ENCODE measurements around the gene KPNB1.

Gene KPNB1

DNA sequence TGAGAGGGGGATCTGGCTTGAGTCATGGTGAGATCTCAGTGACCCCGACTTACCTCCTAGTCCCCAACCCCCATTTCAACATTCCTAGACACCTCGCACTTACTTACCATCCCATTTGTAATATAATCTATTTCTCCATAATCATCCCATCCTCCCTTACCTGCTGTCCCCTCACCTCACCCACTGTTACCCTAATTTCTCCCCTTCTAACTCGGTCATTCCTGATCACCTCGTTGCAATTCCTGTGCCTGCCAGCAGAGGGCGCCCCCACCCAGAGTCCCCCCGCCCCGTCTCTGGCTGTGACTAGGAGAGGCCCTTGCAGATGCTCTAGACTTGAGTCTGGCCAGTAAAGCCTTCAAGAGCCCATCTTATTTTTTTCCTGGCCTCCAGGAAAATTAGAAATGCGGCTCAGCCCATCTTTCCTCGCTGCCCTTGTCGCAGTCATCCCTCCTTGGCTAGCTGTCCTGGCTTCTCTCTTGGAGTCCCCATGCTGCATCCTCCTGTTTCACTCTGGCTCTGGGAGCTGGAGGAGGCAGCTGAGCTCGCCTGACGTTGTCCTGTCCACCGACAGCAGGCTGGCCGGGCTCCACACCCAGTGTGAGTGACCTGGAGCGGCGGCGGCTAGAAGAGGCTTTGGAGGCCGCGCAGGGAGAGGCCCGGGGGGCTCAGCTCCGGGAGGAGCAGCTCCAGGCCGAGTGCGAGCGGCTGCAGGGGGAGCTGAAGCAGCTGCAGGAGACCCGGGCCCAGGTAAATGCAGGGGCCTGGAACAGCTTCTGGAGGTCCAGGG is 49.2 kb downstream of the KPNB1 start:
- peak; percentile 75 to 87 for DNase-seq

DNA sequence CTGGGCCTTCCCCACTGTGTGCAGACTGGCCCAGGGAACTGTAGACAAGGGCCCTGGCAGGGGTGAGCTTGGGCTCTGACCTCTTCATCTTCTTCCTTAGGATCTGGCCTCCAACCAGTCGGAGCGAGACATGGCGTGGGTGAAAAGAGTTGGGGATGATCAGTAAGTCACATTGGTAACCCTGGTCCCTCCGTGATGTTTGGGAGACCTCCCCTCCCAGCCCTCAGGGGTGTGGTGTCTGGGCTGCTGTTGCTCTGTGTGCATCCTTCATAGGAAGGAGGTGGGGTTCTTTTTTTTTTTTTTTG is 49.8 kb downstream of the KPNB1 start:
- no peak for DNase-seq

DNA sequence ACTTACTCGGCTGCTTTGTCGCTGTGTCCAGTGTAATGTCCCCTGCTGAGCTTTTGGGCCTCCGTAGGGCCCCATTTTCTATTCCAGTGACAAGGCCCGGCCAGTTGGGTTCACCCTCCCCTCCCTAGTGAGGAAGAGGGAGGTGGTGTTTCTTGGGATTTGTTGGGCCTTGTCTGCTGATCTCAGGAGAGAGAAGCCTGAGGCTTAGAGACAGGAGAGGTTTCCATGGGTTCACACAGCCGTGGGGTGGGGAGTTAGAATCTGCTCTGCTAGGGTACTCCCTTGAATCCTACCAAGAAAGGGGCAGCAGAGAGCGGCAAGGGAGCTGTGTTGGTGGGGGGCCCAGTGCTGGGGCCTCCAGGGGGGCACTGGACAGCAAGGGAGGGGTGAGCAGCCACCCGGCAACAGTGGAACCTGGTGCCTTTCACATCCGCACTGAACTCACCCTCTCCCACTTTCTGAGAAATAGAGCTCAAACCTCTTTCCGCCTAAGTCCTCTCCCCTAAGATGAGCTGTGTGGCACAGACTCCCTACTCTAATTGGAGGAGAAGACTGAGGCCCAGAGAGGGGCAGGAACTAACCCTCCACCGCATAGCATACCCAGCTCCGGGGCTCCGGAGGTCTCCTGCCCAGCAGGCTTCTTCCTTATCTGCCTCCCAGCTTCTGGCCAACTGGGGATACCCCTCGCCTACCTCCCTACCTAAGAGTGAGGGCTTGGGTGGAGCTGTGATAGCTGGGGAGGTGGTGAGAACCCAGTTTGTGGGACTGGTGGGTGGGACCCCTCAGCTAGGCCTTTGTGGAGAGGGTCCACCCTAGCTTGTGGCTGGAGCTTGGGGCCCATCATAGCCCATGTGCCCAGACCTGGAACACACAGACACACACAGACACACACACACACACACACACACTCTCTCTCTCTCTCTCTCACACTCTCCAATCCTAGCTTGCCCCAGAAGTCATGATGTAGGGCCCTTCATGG is 51.0 kb downstream of the KPNB1 start:
- no peak for DNase-seq

DNA sequence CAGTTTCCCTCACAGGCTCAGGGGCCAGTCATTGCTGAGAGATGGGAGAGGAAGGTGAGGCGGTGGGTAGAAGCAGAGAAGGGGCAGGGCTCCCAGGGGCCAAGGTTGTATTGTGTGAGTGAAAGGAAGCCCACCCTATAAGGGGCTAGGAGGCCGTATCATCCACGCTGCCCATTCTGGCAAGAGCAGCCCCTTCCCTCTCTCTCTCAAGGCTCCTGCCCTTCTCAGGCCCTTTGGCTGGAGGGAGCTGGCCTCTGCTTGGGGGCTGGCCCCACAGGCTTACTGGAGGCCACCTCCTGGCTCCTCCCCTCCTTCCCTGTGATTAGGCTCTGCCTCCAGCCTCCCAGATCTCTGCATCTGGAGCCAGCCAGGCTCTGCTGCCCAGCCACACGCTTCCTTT is 51.9 kb downstream of the KPNB1 start:
- DNase-seq = no peak

DNA sequence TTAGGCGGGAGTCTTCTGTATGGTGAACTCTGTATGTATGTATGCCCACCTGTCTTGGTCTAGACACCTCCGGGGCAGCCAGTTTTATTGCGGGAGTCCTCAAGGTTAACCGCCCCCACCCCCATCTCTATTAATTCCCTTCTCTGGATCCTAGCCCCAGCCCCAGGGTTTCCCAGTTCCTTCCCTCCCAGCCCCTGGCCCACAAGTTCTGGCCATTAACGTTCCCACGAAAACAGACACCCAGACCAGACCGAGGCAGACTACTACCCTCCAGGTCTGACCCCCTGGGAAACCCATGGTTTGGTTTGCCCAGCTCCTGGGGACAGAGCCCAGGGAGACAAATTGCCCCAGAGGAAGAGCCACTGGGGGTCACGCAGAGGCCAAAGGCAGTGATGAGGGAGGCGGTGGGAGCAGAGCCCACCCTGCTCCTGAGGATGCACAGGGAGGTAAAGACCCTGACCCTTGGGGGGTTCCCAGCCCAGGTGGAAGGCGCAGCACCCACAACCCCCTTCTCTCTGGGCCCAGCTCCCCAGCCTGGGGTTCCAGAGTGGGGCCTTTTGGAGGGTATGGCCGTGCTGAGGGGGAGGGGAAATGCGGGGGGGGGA is 52.8 kb downstream of the KPNB1 start:
- no peak for DNase-seq

DNA sequence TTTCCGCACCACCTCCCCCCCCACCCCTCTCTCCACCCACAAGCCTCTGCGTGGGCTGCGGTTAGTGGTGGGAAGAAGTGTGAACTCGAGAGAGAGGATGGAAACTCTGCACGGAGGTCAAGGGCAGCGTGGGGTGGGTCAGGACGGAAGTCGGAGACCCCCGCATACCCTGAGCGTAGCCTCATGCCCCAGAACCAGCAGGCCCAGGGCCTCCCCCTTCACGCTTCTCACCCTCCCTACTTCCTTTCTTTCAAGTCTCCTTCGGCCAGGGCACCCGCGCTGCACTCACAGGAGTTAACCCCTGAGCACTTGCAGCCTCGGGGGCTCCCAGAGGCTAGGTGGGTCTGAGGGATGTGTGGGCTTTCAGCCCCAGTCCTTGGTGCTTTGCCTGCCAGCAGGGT is 53.5 kb downstream of the KPNB1 start:
- DNase-seq = peak; percentile 33 to 41

DNA sequence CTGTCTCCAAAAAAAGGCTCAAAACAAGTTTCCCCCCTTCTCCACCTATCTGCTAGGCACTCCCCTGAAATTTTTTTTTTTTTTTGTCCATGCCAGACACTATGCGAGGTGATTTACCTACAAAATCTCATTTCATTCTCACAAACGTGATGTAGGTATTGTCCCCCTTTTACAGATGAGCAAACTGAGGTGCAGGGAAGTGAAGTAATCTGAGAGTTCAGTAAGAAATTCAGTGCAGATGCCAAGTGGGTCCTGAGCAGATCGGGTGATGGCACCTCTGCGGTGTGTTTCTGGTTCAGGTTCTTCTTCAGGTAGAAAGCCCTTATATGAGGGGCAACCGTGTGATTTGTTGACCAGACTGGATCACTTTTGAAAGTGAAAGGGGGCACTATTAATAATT is 54.0 kb downstream of the KPNB1 start:
- DNase-seq = no peak

DNA sequence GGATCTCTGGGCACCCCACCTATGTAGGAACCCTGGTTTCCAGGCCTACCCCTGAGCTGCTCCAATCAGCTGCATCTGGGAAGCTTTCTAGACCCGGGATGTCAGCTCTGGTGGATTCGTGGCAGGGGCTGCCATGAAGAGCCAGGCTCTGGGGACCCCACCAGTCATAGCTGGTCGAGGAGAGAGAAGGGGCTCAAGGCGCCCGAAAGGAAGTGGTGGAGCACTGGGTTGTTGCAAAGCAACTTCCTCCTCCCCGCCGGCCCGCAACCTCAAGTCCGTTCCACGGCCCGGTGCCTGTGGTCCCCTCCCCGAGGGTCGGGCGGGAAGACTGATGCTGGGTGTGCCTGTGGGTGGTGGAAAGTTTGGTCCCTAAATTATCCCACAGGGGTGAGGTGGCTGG is 54.4 kb downstream of the KPNB1 start:
- DNase-seq = peak; percentile 42 to 48

DNA sequence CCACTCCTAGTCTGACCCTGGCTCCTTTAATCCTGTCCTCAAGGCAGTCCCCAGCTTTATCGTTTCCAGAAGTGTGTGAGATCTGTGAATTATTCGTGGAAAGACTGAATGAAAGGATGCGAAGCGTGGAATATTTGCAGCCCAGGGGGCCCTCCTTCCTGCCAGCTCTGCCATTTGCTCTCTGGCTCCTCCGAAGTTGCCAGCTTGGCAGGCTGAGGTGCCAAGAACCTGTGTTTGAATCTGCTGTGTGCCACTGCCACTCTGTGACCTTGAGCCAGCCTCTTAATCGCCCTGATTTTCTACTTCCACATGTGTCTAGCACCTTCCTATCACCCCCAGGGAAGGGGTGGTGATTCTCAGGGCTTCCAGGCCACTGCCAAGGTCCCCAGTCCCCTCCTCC is 55.0 kb downstream of the KPNB1 start:
- no peak for DNase-seq

DNA sequence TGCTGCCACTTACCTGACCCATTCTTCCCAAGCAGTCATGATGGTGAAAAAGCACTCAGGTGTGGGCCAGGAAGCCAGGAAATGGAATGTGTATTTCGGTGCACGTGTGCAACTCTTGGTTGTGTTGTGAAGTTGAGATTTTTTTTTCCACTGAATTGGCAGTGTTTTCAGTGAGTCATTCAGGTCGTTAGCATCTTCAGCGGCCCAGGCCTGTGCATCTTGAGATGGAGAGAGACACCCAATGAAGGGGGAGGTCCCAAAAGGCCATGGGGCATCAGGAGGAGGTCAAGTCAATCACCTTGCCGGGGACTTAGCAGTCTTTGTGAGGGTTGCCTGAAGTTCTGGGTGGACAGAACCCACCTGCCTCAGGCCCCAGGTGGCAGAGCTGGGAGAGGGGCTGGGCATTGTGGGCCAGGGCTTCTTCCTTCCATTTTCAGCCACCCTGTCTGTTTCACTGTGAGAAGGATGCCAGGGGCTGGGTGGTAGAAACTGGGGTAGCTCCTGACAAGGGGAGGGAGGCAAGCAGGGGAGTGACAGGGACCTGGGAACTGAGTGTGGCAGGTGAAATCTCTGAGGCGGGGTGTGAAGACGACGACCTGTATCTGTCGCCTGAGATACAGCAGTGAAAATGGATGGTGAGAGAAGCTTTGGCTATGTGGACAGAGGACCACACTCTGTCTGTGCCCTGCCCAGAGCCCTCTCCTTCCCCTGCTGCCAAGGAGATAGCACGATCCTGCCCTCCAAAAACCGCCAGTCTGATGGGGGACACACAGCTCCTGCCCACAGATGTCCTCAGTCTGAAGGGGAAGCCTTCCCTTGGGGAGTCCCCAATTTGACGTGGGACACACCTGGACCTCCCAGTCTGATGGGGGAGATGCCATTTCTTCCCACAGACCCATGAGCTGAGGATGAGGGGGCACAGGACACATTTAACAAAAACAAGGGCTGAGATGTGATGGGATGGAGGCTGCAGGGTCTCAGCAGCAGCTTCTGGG is 56.1 kb downstream of the KPNB1 start:
- no peak for DNase-seq

DNA sequence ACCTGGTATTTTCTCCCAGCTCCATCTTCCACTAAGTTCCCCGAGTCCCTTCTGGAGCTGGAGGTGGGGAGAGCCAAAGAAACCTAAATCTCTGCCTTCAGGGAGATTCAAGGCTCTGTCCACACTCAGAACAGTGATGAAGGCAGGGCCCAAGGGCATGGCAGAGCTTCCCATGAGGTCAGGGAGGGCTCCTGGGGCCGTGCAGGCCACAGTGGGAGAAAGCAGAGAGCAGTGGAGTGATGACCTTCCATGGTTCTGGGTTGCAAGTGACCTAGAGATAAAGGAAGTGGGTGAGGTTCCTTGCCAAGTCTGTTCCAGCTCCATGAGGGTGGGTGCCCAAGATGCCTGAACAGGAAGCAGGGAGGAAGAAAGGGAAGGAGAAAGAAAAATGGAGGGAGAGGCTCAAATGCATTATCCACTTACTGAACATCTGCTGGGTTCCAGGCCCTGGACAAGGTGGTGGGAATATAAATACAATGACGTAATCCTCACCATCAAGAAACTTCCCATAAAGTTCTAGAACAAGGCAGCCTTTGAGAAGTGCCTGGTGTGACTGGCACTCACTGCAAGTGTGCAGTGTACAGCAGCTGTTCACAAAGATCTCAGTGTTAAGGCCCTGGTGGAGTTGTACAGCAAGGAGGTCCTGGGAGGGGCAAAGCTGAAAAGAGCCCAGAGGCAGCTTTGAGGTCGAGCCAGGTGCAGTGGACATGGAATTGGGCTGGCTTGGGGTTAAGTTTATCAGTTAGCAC is 57.5 kb downstream of the KPNB1 start:
- no peak for DNase-seq

DNA sequence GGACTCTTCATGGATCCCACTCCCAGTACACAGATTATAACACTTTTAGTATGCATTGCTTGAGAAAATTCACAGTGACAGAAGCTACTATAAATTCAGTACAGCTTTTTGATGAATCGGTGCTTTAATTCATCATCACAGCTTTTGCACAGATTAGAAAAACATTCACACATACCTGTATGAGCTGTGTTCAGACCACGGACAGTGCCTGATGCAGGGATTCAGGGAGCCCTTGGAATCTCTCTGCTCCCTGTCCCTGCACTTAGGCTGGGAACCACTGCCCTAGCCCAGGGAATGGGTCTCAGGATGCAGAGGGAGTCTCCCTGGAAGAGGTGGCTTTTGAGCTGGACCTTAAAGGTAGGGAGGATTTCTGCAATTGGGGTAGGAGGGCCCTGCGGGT is 58.2 kb downstream of the KPNB1 start:
- no peak for DNase-seq

DNA sequence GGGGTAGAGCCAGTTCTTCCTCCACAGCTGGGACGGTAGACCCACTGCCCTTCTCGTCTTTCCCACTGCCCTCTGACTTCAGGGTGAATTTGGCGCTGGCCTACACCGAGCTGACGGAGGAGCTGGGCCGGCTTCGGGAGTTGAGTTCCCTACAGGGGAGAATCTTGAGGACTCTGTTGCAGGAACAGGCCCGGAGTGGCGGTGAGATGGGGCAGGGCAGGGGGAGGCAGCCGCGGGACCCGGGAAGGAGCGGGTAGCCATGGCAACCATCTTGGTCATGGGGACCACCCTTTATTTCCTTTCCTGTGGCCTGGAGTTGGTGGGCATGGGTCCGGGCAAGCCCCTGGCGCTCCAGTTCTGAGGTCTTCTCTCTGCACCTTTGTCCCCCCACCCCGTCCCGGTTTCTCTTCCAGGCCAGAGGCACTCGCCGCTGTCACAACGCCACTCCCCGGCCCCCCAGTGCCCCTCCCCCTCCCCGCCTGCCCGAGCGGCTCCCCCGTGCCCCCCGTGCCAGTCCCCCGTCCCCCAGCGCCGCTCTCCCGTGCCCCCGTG is 58.7 kb downstream of the KPNB1 start:
- DNase-seq = no peak

DNA sequence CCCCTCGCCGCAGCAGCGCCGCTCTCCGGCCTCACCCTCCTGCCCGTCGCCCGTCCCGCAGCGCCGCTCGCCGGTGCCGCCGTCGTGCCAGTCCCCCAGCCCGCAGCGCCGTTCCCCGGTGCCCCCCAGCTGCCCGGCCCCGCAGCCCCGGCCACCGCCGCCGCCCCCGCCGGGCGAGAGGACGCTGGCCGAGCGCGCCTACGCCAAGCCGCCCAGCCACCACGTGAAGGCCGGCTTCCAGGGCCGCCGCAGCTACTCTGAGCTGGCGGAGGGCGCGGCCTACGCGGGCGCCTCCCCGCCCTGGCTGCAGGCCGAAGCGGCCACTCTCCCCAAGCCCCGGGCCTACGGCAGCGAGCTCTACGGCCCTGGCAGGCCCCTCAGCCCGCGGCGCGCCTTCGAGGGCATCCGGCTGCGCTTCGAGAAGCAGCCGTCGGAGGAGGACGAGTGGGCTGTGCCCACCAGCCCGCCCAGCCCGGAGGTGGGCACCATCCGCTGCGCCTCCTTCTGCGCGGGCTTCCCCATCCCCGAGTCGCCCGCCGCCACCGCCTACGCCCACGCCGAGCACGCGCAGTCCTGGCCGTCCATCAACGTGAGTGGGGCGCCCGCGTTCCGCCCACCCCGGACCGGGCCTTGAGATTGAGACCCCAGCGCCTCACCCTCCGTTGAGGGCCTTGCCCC is 59.3 kb downstream of the KPNB1 start:
- DNase-seq = no peak

DNA sequence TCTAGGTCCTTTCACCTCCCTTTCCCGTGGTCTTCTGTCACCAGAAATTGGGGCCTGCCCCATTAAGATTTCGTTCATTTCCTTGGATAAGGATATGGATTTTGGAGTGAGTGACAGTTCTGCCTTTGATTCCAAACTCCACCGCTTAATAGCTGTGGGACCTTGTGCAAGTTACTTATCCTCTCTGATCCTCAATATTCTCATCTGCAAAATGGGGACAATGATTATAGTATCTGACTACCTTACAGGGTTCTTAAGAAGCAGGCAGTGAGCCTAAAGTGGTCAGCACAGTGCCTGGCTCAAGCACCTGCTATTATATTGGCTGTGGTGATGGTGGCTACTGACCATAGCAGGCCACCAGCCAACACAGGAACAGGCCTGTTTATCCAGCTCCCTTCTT is 59.9 kb downstream of the KPNB1 start:
- DNase-seq = no peak

DNA sequence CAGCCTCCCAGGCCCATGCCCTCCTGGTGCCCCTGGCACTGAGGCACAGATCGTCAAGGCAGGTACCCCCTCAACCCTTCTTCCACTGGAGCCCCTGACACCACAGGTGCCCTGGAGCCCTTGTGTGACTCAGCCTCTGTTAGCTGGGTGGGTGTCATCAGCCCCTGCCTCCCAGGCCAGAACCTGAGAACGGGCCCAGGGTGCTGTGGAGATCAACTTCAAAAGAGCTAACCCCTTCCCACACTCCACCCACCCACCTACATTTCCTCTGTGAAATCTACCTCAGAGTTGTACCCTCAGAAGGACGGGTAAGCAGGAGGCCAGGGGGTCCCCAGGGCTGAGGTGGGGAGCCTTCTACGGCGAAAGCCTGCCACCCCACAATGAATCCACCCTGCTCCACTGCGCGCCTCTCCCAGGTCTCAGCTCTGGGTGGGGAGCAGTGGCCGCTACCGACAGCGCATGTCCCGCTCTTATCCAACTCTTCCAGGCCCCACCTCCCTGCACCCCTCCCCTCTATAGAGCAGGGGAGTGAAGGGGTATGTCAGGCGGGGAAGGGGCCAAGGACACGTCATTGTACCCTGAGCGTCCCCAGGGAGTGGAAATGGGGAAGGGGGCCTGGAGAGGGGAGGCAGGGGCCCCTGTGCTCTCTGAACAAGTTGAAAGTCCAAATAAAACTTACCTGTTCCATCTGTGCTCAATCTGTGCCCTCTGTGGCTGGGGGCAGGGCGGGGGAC is 61.8 kb downstream of the KPNB1 start:
- DNase-seq = no peak

DNA sequence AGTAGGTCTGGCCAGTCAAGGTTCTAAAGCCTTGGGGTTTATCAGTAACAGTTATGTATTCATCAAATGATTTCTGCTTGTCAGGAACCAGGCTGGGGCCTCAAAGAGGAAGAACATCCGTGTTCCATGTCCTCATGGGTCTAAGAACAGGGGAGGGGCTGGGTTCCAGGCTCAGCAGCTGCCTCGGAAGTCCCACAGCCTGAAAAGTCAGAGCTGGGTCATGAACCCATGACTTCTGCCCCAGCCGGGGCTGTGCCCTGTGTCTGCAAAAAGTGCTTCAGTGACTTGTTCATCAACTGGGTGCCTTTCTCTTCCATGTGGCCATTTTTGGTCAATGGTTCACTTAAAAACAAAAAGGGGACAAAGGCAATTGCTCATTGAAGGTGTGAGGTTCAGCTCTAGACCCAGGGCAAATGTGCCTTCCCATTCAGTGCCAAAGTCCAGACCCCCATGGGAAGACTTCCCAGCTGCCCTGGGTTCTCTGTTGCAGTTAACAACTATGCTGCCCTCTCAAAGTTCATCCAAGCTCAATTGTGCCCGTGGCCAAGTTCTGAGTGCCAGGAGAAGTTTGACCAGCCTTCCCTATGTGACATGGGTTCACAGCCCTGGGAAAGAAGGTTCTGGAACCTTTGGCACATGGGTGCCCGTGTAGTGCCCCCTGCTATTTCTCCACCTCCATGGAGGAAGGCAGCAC is 62.8 kb downstream of the KPNB1 start:
- DNase-seq = peak; percentile 30 to 41

DNA sequence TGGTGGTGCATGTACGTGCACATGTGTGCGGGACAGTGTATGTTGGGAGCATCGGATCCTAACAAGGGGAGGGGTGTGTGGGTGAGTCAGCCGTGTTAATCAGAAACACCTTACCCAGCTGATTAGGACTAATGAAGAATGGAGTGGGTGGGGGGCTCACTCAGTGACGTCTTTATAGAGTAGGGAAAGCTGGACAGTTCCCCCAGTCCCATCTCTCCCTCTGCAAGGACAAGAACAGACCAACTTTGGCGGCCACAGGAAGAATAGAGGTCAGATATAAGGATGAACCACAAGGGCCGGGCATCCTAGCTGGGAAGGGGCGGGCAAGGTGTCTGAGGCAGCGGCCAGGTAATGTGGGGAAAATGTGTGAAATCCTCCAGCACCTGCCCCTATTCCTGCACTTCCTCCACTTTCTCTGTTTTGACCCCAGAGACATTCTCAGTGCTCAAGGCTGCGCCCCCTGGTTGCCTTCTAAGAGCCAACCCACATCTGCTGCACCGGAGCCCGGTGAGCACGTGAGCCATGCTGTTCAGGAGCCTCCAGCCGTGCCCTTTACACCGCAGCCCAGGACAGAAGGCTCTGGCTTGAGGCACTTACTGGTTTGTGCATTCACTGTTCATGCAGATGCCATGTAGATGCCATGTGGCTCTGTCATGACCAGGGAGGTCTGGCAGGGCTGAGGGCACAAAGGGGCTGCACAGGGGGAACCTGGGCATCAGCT is 64.4 kb downstream of the KPNB1 start:
- peak in 1 of 2 experiments; percentile 14 for DNase-seq

Data from Kasumi-1 (cell line).